HG03196 (cell line): ENCODE measurements around the gene PDSS2.
"Not testable (repeated sequence)": the region's sequence is repeated elsewhere in the genome, so short reads cannot be mapped to it uniquely, and the experiment has no call there.

Source experiments
- ATAC-seq: cut with Tn5 transposase; IDR thresholded peaks from one replicate; pipeline ENCODE4 v1.9.1; 2021; ENCODE audit not compliant: unreplicated experiment

Gene PDSS2

GRCh38 chr6:107280001-107280400 lies 179.4 kb downstream of the PDSS2 start:
- ATAC-seq: not testable (repeated sequence)

- no peak for ATAC-seq
These were observed 184.0 kb downstream of the PDSS2 start for GRCh38 chr6:107275330-107275865.

DNA sequence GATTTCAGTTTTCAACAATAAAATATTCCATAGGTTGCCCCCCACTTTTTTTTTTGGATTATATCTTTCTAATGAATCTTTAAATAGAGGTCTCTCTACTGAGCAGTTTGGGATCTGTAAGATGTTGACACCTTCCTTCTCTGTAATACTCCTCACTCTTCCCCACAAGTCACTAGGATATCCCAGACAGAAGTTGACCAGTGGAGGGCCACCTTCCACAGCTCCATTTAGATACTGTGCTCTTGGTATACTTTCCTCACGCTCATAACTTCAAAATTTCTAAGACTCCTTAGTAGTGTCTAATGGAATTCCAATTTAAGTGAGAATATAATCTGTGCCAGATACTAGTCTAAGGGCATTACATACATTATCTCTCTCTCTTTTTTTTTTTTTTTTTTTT lies 185.1 kb downstream of the PDSS2 start:
- ATAC-seq: no peak

- no peak for ATAC-seq
These were observed 187.1 kb downstream of the PDSS2 start for GRCh38 chr6:107272246-107272645.

GRCh38 chr6:107271208-107271790 lies 188.1 kb downstream of the PDSS2 start:
- no peak for ATAC-seq

DNA sequence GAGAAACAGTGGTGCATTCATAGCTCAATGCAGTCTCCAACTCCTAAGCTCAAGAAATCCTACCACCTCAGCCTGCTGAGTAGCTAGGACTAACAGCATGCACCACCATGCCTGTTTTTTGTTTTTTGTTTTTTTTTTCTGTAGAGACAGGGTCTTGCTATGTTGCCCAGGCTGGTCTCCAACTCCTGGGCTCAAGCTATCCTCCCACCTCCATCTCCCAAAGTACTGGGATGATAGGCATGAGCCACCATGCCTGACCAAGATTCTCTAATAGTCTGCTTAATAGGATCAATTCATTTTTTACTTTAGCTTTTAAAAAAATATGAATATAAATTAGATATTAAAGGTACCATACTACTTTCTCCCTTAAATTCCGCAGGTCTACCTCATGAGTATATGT lies 191.7 kb downstream of the PDSS2 start:
- no peak for ATAC-seq

DNA sequence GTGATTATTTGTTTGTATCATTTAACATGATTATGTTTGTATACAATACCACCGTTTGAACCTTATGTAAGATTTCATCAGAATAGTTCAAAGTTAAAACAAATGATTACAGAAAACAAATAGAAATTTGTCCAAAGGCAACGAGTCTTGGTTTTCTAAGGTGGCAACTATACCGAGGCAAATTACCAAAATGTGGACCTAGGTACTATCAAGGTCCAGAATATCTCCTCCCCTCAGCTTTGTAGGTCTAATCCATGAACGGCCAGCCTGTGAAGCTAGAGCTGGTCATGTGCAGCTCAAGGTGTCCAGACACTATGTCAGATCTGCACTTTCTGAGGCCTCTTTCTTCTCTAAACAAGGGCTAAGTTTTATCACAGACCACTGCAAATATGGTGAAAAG lies 192.4 kb downstream of the PDSS2 start:
- no peak for ATAC-seq

DNA sequence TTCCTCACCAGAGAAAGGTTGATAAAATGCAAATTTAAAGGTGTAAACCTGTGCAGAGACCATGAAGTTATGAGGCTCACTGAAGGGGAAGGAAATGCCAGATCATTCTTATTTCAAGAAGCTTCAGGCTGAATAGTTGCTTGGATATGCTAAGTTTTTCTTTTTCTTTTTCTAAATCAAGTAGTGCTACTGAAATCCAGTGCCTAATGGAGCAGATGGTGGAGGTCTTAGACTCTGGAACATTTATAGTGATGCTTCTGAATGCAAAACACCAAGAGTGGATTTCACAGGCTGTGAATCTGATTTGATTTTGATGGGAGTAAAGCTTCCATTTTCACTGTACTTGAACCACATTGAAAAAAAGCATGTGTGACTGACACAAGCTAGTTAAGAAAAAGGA lies 192.8 kb downstream of the PDSS2 start:
- ATAC-seq: no peak

DNA sequence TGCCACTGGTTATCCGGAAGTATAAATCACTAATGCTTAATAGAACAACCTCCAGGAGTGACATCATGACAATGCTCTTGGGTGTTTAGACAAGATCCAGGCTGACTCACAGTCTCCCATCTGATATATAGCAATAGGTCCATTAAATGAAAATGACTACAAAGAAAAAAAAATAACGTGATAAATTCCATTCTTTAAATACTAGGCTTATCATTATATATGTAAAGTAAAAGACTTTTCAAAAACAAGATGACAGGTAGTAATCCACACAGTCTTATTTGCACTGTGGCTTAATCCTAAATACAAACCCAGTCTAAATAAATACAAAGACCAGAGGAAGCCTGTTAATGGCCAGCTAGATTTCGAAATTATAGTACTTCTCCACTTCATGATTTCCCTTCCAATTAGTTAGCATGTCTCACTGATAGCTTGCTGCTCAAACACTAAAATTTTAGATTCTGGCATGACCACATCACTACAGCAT lies 195.0 kb downstream of the PDSS2 start:
- ATAC-seq: no peak

DNA sequence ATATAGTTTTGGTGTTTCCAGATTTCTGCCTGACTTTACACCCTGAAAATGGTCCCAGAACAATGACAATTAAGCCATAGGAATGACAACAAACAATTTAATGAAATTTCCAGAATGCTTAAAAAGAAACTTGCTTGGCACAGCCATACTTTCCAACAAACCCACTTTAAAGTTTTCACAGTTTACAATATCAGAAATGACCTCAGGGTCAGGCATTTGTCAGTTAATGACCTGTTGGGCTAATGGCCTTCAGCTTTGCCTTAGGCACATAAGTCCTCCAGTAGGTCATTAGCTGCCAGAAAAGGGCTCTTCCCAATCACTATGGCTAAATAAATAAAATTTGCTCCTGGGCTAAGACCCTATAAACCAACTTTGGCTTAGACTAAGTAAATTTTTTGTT lies 199.4 kb downstream of the PDSS2 start:
- ATAC-seq: no peak

DNA sequence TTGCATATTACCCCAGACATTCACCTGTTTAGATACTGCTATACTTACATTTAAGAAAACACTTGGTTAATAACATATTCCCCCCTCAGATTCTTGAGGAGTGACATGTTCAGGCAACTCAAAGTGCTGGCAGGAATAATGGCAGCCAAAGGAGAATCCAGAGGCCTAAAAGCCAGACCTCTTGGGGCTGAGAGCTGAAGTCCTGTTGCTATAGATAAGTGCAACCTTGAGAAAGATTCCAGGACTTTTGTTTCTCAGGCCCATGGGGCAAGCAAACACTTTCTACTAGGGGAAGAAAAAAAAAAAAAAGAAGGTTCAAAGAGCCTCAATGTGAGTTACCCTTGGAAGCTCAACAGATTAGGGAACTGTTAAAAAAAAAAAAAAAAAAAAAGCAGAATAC lies 211.2 kb downstream of the PDSS2 start:
- no peak for ATAC-seq

GRCh38 chr6:107246972-107247615 lies 212.3 kb downstream of the PDSS2 start:
- no peak for ATAC-seq

DNA sequence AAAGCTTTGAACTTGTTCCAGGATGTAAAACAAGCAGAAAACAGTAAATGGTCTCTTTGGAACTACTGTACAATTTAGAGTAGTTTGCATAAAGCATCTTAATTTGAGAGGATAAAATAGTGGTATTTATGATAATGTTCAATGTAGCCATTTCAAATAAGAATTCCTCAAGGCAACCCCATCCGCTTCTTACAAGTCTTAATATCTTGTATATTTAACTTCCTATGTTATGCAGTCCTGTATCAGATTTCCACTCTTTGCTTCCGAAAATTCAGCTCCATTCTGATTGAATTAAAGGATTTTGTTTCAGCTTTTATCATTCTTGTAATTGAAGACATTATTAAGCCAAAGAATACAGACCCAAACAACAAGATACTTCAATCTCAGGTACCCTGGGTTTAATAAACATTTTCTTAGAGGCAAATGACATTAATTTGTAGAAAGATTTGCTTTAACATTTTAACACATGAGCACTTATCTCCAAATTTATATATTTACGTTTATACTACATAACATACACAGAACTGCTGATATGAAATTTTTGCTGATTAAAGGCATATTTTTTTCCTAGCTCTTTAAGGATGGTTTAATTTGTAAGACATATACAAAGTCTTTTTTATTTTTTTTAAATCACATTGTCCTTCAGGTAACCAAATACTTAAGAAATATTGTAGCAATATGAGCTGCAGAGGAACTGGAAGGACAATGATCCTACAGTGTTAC lies 213.0 kb downstream of the PDSS2 start:
- no peak for ATAC-seq

DNA sequence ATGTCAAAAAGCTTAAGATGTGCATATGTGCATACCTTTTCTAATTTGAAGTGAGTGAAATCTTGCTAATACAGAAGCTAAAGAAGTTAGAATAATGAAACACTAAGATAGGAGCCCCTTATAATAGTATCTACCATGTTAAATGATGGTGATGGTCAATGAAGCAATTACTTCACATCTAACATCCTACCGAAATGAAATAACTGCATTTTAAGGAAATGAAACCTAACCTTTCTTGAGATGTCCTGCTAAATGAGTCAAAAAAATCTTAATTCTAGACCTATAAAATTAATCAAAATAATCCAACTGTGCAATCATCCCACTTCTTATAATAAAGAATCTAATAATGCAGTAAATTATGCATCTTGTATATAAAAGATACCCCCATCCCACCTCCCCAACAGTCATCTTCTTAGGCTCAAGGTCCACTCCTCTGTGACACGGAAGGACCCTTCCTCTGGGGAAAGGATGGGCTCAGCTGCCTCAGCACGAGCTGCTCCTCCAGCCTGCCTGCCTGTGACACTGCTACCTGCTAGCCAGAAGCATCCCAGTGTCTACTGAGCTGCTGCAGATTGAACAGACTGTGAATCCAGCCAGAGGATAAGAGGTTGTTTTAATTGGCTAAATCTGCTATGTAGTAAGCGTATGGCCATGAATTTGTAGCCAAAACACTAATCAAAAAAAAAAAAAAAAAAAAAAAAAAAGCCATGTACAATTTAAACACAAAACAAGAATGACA lies 214.5 kb downstream of the PDSS2 start:
- no peak for ATAC-seq

- no peak for ATAC-seq
These were observed 215.2 kb downstream of the PDSS2 start for GRCh38 chr6:107244082-107244741.

DNA sequence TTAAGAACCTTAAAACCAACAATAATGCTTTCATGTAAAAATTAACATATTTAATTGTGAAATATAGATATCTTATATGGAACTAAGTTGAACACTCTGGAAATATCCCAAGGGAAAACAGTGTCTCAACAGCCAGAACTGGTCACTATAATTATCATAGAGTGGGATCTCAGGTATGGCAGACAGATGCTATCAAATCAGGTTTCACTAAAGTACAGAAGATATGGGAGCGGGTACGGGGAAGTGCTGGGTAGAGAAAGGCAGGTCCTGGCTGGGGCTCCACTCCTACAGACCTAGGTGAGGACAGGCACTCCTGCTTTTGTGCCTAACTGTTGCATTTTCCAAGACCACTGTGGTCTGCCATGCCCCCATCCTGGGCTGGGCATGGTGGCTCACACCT lies 215.9 kb downstream of the PDSS2 start:
- ATAC-seq: no peak

DNA sequence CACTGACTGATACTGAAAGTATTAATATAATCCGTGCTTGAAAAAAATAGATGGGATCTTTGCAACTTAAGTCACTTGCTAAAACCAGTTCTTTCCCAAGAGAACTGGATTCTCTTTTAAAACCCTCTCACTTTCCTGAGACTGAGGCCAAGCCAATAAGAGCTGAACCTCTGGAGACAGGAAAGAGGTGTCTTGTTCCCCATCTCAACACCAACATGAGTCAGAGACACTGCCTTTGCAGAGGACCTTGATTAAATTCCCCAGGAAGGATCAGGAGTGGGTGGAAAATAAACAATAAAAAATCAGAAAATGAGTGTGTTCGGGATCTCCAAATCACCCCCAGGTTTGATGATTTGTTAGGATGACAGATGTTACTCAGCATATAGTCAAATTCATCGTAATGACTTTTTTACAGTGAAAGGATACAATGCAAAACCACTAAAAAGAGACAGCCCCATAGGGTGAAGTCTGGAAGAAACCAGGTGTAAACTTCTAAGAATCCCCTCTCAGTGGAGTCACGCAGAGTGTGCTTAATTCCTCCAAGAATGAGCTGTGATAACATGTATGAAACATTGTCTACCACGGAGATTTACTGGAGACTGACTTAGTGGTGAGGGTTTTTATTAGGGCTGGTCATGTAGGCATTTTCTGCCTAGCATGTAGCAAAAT lies 221.2 kb downstream of the PDSS2 start:
- no peak for ATAC-seq

DNA sequence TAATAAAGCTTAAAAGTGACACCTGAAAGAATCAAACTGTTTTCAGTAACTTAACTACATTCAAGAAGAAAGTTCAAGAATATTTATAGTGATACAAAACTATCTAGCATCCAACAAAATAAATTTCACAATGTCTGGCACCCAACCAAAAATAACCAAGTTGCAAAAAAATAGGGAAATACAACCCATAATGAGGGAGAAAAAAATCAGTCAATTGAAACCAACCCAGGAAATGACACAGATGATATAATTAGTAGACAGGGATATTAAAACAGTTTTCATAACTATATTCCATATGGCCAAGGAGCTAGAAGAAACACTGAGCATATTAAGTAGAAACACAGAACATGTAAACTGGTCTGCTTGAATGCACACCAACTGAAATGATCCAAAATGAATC lies 223.9 kb downstream of the PDSS2 start:
- no peak for ATAC-seq

GRCh38 chr6:107235007-107235406 lies 224.4 kb downstream of the PDSS2 start:
- no peak for ATAC-seq

DNA sequence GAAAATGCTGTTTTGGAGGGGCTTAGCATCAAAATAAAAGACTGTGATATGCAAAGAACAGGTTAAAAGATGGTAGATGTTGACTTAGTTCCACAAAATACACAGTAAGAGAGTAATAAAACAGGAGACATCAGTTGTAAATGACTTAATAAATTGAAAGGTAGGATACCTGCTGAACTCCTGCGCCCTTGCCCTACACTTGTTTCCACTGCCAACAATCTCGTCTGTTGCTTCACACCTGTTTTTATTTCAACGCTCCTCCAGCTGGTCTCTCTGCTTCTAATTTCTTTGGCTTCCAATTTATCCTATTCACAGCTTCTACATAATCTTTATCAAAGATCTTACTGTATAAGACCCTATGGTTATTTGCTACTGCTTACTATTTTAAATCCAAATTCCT lies 228.1 kb downstream of the PDSS2 start:
- no peak for ATAC-seq
